GM18508 (cell line): Measurements from ENCODE around the gene SBF2.

Source experiments
- ATAC-seq: cut with Tn5 transposase; IDR thresholded peaks from one replicate; pipeline ENCODE4 v1.9.1; 2021; ENCODE audit warnings: moderate number of reproducible peaks; ENCODE audit not compliant: insufficient read depth, unreplicated experiment

SBF2 gene

GRCh38 chr11:9875862-9876261, 418.2 kb downstream of the SBF2 start:
- no peak for ATAC-seq

GRCh38 chr11:9875399-9875798, 418.6 kb downstream of the SBF2 start:
- ATAC-seq: no peak

GRCh38 chr11:9874466-9874865, 419.6 kb downstream of the SBF2 start:
- ATAC-seq: no peak

GRCh38 chr11:9868641-9869040, 425.4 kb downstream of the SBF2 start:
- ATAC-seq: no peak

GRCh38 chr11:9862981-9863380, 431.0 kb downstream of the SBF2 start:
- no peak for ATAC-seq

GRCh38 chr11:9861860-9862725, 431.9 kb downstream of the SBF2 start:
- ATAC-seq: peak; percentile 68

GRCh38 chr11:9859554-9860305, 434.3 kb downstream of the SBF2 start:
- no peak for ATAC-seq

GRCh38 chr11:9858822-9859221, 435.2 kb downstream of the SBF2 start:
- ATAC-seq: no peak

GRCh38 chr11:9858218-9858617, 435.8 kb downstream of the SBF2 start:
- no peak for ATAC-seq

- ATAC-seq: peak; percentile 65
Observed at GRCh38 chr11:9855579-9856287, 438.3 kb downstream of the SBF2 start.

- ATAC-seq: no peak
Observed at GRCh38 chr11:9853929-9854552, 440.0 kb downstream of the SBF2 start.

GRCh38 chr11:9852465-9852864, 441.6 kb downstream of the SBF2 start:
- no peak for ATAC-seq

- ATAC-seq: no peak
Observed at GRCh38 chr11:9851366-9851765, 442.7 kb downstream of the SBF2 start.

- no peak for ATAC-seq
Observed at GRCh38 chr11:9850224-9850895, 443.7 kb downstream of the SBF2 start.

- ATAC-seq: no peak
Observed at GRCh38 chr11:9849389-9849788, 444.6 kb downstream of the SBF2 start.

- no peak for ATAC-seq
Observed at GRCh38 chr11:9847636-9848035, 446.4 kb downstream of the SBF2 start.

GRCh38 chr11:9842923-9843322, 451.1 kb downstream of the SBF2 start:
- no peak for ATAC-seq

GRCh38 chr11:9840460-9841004, 453.5 kb downstream of the SBF2 start:
- no peak for ATAC-seq

GRCh38 chr11:9839550-9839949, 454.5 kb downstream of the SBF2 start:
- no peak for ATAC-seq

GRCh38 chr11:9838961-9839360, 455.1 kb downstream of the SBF2 start:
- ATAC-seq: peak; percentile 63
